Fibroblast of the aortic adventitia (primary cell): ENCODE data around the gene MOB2. TPM values are rescaled to one million over a fixed set of nuclear protein-coding genes. Genes with fewer than 3 reads are reported as not detected.

ENCODE experiments used
- DNase-seq: peaks from one replicate; pipeline ENCODE4 v3.0.0-alpha.2; 2010; ENCODE audit warnings: low read depth
- H3K4me3 ChIP-seq: 2 replicates; pipeline ENCODE4 v1.5.1; 2011; ENCODE audit warnings: low read depth, mild to moderate bottlenecking, control low read depth, low read length, moderate library complexity
- total RNA-seq: library from RNA; depleted of rRNA; stranded (reverse); fragments of >200 nt; gene quantifications from 2 replicates; pipeline ENCODE4 v1.2.3, GENCODE V29; 2012; ENCODE audit warnings: low replicate concordance
- TF ChIP-seq, protein P1 (sequence below): IDR thresholded peaks from 2 replicates; pipeline ENCODE4 v1.5.1; 2011; ENCODE audit warnings: mild to moderate bottlenecking, low read length, control low read depth, inconsistent platforms; ENCODE audit not compliant: insufficient read depth

The MOB2 gene, protein sequence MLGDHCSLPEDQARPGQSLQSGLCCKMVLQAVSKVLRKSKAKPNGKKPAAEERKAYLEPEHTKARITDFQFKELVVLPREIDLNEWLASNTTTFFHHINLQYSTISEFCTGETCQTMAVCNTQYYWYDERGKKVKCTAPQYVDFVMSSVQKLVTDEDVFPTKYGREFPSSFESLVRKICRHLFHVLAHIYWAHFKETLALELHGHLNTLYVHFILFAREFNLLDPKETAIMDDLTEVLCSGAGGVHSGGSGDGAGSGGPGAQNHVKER
- total RNA-seq: 3.1 and 13.9 TPM in 2 replicates

DNA sequence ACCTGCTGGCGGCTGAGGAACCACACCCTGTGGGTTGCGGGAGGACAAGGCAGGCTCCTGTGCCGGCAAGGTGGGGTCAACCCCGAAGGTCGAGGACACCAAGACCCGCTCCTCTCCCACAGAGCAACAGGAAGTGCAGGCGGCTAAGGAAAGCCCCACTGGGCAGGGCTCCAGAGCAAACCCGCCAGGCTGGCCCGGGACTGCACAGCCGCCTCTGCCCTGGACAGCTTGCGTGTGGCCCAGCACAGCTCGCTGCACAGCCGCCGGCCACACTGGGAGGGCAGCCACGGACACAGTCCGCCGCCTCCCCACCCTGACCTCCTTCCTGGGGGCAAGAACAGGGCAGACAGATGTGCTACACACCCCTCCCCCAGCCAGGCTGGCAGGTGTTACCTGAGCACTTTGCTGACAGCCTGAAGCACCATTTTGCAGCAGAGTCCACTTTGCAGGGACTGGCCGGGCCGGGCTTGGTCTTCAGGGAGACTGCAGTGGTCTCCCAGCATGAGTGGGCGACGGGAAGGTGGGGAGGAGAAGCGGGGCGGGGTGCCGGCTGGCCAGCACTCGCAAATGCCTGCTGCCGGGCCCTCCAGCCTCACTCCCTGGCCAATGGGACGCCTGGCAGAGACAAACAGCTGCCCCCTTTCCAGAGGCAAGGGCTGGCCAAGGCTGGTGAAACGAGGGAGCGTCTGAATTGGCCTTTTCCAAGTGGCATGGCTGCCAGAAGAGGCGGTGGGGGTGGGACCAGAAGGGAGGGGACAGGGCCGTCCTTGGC is at the start of gene MOB2:
Gene MOB2 (minus strand): TSS at position 726 of the 772 bp plus-strand sequence. CDS start 223 bp downstream, at position 503.
- DNase-seq: no peak
- no peak within 1 kb of the TSS for H3K4me3 ChIP-seq
- TF ChIP-seq, protein P1, sequence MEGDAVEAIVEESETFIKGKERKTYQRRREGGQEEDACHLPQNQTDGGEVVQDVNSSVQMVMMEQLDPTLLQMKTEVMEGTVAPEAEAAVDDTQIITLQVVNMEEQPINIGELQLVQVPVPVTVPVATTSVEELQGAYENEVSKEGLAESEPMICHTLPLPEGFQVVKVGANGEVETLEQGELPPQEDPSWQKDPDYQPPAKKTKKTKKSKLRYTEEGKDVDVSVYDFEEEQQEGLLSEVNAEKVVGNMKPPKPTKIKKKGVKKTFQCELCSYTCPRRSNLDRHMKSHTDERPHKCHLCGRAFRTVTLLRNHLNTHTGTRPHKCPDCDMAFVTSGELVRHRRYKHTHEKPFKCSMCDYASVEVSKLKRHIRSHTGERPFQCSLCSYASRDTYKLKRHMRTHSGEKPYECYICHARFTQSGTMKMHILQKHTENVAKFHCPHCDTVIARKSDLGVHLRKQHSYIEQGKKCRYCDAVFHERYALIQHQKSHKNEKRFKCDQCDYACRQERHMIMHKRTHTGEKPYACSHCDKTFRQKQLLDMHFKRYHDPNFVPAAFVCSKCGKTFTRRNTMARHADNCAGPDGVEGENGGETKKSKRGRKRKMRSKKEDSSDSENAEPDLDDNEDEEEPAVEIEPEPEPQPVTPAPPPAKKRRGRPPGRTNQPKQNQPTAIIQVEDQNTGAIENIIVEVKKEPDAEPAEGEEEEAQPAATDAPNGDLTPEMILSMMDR: no peak

DNA sequence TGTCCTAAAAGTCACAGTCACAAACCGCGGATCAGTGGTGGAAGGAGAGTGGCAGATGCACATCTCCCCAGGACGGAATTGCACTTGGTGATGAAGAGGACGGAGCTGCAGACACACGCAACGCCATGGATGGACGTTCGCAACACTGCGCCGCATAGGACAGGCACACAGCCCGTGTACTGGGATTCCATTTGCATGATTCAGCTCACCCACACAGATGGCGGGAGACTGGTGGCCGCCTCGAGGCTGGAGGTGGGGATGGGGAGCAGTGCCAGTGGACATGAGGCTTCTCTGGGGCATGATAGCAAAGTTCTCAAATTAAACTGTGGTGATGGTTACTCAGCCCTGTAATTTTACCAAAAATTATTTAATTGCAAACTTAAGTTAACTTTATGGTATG is 48.1 kb upstream of the MOB2 start:
- DNase-seq: no peak
- no peak overlapping the region for H3K4me3 ChIP-seq
- TF ChIP-seq, protein P1: no peak

DNA sequence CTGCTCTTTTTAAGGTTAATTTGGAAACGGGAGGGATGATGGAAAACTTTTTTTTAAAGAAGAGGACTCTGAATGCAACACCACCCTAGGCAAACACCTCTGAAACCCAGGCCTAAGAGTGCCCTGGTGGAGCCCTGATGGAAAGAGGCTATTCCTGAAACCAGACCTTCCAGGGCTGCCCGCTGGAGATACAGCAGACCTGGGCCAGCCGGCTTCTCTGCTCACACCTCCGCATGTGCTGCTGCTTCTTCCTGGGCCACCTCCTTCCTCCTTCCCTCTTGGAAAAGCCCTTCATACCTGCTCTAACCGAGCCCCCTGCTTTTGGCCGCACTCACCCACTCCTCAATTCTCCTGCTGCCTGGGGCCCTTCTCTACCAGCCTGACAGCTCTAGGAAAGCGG is 47.6 kb upstream of the MOB2 start:
- H3K4me3 ChIP-seq: no peak overlapping the region
- TF ChIP-seq, protein P1: no peak
- no peak for DNase-seq

DNA sequence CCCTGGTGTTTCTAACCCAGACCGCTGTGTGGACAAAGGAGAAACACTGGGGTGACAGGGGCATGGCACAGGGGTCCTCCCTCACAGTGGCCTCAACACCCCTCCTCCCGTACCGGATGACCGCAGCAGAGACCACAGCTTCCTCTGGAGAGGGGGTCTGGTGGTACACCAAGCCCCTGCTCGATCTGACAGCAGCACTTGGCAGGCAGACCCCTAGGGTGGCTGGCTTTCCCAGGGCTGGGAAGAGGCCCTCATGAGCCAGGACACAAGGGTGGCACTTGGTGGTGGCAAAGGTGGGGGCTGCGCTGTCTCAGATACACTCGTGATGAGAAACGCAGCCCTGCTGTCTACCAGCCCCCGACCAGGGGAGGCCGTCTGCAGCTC is 46.8 kb upstream of the MOB2 start:
- DNase-seq: no peak
- TF ChIP-seq, protein P1: no peak
- H3K4me3 ChIP-seq: no peak overlapping the region

DNA sequence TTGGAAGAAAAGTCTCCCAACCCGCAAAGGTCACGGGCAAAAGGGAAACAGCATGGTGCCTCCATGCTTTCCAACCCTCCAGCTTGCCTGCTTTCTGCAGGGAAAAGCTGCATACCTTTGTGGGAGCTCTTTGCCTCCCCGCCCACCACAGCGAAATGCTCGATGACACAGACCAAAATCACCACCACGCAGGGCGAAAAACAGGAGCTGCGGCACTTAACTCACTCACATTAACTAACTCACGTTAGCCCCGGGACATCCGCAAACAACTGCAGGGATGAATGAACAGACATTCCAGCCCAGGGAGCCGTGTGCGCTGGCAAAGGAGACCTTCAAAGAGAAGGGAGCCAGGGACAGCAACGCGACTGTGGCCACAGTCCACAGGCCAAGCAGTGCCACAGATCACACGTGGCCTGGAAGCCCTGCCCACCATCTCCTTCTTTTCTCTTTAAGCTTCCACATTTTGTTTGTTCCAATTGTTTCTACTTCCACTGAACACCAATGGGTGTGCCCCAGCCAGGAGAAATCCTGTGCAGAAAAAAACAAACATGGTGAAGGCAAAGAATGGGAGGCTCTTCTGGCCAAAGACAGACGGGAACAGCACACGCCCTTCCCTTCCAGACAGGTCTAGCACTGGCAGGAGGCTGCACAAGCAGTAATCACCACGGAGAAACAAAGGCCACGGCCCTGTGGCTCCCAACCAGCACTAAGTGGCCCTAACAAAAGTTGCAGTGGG is 46.2 kb upstream of the MOB2 start:
- TF ChIP-seq, protein P1: no peak
- DNase-seq: peak; percentile 23
- H3K4me3 ChIP-seq: no peak overlapping the region

DNA sequence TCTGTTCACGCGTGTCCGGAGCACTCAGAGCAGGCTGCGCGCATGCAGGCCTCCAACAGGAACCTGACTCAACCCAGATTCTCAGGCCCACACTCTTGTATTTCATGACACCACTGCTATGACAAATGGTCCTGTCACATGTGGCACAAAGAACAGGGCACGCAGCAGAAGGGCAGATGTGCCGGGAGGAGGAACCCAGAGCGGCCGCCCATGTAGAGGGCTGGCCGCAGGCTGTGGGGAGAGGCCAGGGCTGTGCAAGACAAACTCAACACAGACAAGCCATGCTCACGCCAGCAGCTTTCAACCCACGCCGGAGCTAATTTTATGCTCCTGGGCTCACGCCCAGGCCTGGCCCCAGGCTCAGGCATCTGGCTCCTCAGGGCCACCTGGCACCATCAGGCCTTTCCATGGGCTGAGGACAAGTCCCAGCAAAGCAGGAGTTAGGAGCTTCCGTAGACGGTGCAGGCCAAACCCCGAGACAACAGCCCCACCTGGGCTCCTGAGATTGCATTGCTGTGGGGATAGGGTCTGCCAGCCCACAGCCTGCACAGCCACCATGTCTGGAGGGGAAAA is 45.5 kb upstream of the MOB2 start:
- peak; percentile 72 for DNase-seq
- H3K4me3 ChIP-seq: no peak overlapping the region
- TF ChIP-seq, protein P1: no peak
